HG02763 (cell line): ENCODE results near the gene OR7A5.
"Not testable (repeated sequence)": the region's sequence is repeated elsewhere in the genome, so short reads cannot be mapped to it uniquely, and the experiment has no call there.

Source experiments
- ATAC-seq: cut with Tn5 transposase; IDR thresholded peaks from one replicate; pipeline ENCODE4 v1.9.1; 2021; ENCODE audit warnings: mild to moderate bottlenecking, moderate library complexity; ENCODE audit not compliant: unreplicated experiment

The OR7A5 gene

GRCh38 chr19:14785102-14785793, 49.7 kb downstream of the OR7A5 start:
- ATAC-seq, result not testable (repeated sequence)

- ATAC-seq, result not testable (repeated sequence)
Measured at GRCh38 chr19:14784730-14785101, 50.3 kb downstream of the OR7A5 start.

GRCh38 chr19:14783410-14783998, 51.5 kb downstream of the OR7A5 start:
- not testable (repeated sequence) for ATAC-seq

DNA sequence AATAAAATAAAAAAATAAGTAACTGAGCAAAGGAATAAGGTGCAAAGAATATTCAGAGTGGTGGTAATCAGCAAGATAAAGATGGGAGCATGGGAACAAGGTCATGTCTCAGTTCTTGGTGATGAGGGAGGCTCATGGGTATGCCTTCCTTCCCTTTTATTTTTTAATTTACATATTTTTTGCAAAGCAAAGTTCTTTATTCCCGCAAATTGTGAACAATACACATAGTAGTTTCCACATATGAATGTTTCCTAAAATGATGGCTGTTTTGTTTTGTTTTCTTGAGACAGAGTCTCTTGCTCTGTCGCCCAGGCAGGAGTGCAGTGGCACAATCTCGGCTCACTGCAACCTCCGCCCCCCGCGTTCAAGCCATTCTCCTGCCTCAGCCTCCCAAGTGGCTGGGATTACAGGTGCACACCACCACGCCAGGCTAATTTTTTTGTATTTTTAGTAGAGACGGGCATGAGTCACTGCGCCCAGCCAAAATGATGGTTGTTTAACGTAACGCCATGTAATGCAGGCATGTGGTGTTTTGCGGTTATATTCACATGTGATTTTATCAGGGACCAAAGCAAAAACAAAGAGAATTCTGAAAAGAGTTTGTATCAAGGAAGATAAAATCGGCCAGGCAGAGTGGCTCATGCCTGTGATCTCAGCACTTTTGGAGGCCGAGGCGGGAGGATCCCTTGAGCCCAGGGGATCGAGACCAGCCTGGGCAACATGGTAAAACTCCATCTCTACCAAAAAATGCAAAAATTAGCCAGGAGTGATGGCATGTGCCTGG, 52.2 kb downstream of the OR7A5 start:
- ATAC-seq, result no peak

DNA sequence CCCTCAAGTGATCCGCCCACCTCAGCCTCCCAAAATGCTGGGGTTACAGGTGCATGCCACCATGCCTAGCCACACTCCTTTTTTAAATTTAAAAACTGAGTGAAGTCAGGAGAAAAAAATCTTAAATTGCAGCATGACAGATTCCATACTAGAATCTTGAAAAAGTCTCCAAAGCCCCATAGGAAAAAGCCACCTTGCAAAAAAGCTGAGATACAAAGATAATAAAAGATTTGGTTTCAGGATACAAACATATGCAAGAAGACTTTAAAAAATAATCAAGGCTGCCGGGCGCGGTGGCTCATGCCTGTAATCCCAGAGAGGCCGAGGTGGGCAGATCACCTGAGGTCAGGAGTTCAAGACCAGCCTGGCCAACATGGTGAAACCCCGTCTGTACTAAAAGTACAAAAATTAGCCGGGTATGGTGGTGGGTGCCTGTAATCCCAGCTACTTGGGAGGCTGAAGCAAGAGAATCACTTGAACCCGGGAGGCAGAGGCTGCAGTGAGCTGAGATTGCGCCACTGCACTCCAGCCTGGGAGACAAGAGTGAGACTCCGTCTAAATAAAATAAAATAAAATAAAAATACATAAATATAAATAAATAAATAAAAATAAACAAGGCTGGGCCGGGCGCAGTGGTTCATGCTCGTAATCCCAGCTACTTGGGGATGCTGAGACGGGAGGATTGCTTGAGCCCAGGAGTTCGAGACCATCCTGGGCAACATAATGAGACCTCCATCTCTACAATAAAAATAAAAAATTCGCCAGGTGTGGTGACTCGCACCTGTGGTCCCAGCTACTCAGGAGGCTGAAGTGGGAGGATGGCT, 53.1 kb downstream of the OR7A5 start:
- ATAC-seq, result not testable (repeated sequence)

DNA sequence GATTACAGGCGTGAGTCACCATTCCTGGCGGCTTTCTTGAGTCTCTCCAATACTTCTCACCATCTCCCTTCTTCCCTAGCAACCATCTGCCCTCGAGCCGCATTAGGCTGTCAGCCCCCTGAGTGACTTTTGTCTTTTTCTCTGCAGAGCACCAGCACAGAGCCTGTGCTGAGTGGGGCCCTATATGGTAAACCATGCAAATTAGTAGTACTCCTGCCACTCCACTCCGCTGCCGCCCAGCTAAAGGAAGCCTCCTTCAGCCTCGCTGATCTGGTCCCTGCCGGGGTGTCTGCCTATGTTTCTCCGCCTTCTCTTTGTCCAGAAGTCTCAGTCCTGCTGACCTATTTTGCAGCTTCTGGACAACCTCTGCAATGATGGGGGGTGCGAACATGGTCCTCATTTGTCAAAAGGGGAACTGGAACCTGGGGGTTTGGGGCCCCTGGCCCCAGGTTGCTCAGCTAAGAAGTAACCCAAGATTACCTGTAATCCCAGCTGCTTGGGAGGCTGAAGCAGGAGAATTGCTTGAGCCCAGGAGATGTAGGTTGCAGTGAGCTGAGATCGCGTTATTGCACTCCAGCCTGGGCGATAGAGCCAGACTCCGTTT, 54.3 kb downstream of the OR7A5 start:
- ATAC-seq, result not testable (repeated sequence)

DNA sequence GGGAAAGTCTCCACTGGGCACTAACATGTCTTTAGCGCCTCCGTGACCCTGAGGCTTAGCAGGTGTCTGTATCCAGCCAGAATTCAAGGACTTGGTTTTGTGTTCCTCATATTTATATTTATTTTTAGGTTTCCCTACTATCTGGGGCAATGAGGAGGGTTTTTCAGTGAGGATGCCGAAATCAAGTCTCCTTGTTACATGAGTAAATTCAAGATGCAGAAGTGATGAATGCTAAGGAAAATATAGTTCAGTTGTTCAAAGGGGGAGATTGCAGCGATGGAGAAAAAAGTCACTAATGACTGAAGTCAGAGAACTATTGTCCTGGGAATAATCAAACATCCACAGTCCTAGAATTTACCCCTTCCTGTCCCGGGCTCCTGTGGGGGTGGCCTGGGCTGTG, 55.8 kb downstream of the OR7A5 start:
- no peak for ATAC-seq

- ATAC-seq, result not testable (repeated sequence)
Measured at GRCh38 chr19:14778110-14778845, 56.7 kb downstream of the OR7A5 start, which contains the start of gene ADGRE2. Gene ADGRE2, minus strand, starts transcription at chr19:14778560. Its CDS starts 1,804 bp downstream, at chr19:14776756.

DNA sequence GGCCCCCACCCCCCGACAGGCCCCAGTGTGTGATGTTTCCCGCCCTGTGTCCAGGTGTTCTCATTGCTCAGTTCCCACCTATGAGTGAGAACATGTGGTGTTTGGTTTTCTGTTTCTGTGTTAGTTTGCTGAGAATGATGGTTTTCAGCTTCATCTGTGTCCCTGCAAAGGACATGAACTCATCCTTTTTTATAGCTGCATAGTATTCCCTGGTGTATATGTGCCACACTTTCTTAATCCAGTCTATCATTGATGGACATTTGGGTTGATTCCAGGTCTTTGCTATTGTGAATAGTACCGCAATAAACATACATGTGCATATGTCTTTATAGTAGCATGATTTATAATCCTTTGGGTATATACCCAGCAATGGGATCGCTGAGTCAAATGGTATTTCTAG, 57.3 kb downstream of the OR7A5 start:
- ATAC-seq, result not testable (repeated sequence)
